ENCODE measurements around the gene HDAC4. TPM values are rescaled to one million over a fixed set of nuclear protein-coding genes. Genes with fewer than 3 reads are reported as not detected.

HDAC4 gene
- total and polyA plus RNA-seq, 9 of the 15 experiments (the other 6 are each of a cell fraction or from before 2014, with no cell fraction given), result 0.11 to 20.2 (median 4.0) TPM

- TF ChIP-seq YBX1 (IDR thresholded peaks at IDR 0.05), result no peak
- TF ChIP-seq SRSF1 (IDR thresholded peaks at IDR 0.05; ENCODE audit: low read depth, low read length), result no peak
- TF ChIP-seq GABPB2 (CRISPR knock-in tag; conservative IDR thresholded peaks at IDR 0.05), result no peak
- TF ChIP-seq, protein P1, sequence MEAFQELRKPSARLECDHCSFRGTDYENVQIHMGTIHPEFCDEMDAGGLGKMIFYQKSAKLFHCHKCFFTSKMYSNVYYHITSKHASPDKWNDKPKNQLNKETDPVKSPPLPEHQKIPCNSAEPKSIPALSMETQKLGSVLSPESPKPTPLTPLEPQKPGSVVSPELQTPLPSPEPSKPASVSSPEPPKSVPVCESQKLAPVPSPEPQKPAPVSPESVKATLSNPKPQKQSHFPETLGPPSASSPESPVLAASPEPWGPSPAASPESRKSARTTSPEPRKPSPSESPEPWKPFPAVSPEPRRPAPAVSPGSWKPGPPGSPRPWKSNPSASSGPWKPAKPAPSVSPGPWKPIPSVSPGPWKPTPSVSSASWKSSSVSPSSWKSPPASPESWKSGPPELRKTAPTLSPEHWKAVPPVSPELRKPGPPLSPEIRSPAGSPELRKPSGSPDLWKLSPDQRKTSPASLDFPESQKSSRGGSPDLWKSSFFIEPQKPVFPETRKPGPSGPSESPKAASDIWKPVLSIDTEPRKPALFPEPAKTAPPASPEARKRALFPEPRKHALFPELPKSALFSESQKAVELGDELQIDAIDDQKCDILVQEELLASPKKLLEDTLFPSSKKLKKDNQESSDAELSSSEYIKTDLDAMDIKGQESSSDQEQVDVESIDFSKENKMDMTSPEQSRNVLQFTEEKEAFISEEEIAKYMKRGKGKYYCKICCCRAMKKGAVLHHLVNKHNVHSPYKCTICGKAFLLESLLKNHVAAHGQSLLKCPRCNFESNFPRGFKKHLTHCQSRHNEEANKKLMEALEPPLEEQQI (IDR thresholded peaks at IDR 0.05), result no peak
- no peak for TF ChIP-seq TEAD1 (CRISPR knock-in tag; IDR thresholded peaks at IDR 0.05)
- TF ChIP-seq CREB5 (CRISPR knock-in tag; IDR thresholded peaks at IDR 0.05), result no peak
- TF ChIP-seq, protein P2, sequence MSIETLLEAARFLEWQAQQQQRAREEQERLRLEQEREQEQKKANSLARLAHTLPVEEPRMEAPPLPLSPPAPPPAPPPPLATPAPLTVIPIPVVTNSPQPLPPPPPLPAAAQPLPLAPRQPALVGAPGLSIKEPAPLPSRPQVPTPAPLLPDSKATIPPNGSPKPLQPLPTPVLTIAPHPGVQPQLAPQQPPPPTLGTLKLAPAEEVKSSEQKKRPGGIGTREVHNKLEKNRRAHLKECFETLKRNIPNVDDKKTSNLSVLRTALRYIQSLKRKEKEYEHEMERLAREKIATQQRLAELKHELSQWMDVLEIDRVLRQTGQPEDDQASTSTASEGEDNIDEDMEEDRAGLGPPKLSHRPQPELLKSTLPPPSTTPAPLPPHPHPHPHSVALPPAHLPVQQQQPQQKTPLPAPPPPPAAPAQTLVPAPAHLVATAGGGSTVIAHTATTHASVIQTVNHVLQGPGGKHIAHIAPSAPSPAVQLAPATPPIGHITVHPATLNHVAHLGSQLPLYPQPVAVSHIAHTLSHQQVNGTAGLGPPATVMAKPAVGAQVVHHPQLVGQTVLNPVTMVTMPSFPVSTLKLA (conservative IDR thresholded peaks at IDR 0.05), result no peak
These were observed 34.9 kb downstream of the HDAC4 start (continued) for GRCh38 chr2:239365782-239366435.
